Measurements from ENCODE around the gene PITX2. TPM values are rescaled to one million over a fixed set of nuclear protein-coding genes. Genes with fewer than 3 reads are reported as not detected.

Gene PITX2
- total RNA-seq, 1 experiment from 2014 or later = 8.5 TPM

DNA sequence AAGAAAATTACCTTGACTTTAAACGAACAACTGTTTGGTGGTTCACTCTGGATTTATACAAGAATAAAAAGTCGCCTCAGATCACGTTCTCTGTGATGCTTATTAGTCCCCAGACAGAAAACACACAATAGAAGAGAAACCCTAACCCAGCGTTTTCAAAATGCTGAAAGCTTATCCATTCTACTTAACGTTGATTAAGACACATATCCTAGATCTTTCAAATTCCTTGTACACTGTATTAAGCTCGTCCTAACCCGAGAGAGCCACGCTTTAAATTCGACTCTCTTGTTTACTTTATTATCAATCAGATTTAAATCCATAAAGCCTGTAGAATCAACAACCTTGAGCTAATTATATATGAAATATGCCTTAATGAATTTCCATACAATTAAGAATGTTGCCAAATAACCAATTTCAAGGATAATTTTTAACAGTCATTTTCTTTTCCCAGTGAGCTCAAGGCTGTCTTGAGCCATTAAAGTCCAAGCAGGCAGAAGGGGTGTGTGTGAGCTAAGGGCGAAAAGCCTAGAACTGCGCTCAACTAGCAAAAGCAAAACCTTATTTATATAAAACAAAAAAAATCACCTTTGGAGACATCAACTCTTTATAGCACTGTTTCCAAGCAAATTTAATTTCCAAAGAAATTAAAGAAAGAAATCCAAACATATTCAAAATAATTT lies 981 bp upstream of the PITX2 start:
- no peak overlapping the region for H2AFZ ChIP-seq (ENCODE audit: low read length)
- H3K27ac Mint-ChIP-seq = no peak overlapping the region

More for the DNA sequence above, 981 bp upstream of the PITX2 start:
- H2BK12ac ChIP-seq (ENCODE audit: insufficient read length, low read depth, low read length) = no peak overlapping the region
- H3K18ac ChIP-seq (ENCODE audit: insufficient read length, low read depth, low read length) = no peak overlapping the region
- no peak overlapping the region for H4K8ac ChIP-seq (replicated peaks; ENCODE audit: insufficient read length, low read depth, low read length)
- H3K4me1 Mint-ChIP-seq = peaks cover 56 to 82% of the 10 kb centered on the region in 2 experiments
- peaks cover 99% of the 10 kb centered on the region for H3K27me3 Mint-ChIP-seq (ENCODE audit: low read depth)
- H2BK5ac ChIP-seq (ENCODE audit: insufficient read length, low read length) = no peak overlapping the region
- H3K79me2 ChIP-seq (ENCODE audit: insufficient read depth, low read length) = no peaks in the 10 kb centered on the region
- no peaks in the 10 kb centered on the region for H3K79me1 ChIP-seq (ENCODE audit: insufficient read depth, low read depth, low read length, poor library complexity, severe bottlenecking)
- peaks cover 89% of the 10 kb centered on the region for H3K27me3 ChIP-seq (ENCODE audit: insufficient read depth, low read length)
- no peak overlapping the region for H4K91ac ChIP-seq (ENCODE audit: insufficient read length, low read depth, low read length)
- H3K14ac ChIP-seq (ENCODE audit: insufficient read depth, low read length) = no peak overlapping the region
- H3K4ac ChIP-seq (ENCODE audit: low read depth, low read length) = no peak overlapping the region
- no peaks in the 10 kb centered on the region; a peak in 2 of 7 replicates for H3K36me3 Mint-ChIP-seq (ENCODE audit: insufficient read depth in 1 of 3, low read depth in 3 of 3)
- H3K4me3 Mint-ChIP-seq = peak overlapping the region in 1 of 2 experiments; percentile 82; a peak in 2 of 5 replicates
- no peaks in the 10 kb centered on the region for H4K20me1 ChIP-seq (ENCODE audit: control insufficient read depth, insufficient read depth, insufficient read length)
- TF ChIP-seq, protein P1, sequence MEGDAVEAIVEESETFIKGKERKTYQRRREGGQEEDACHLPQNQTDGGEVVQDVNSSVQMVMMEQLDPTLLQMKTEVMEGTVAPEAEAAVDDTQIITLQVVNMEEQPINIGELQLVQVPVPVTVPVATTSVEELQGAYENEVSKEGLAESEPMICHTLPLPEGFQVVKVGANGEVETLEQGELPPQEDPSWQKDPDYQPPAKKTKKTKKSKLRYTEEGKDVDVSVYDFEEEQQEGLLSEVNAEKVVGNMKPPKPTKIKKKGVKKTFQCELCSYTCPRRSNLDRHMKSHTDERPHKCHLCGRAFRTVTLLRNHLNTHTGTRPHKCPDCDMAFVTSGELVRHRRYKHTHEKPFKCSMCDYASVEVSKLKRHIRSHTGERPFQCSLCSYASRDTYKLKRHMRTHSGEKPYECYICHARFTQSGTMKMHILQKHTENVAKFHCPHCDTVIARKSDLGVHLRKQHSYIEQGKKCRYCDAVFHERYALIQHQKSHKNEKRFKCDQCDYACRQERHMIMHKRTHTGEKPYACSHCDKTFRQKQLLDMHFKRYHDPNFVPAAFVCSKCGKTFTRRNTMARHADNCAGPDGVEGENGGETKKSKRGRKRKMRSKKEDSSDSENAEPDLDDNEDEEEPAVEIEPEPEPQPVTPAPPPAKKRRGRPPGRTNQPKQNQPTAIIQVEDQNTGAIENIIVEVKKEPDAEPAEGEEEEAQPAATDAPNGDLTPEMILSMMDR (conservative IDR thresholded peaks at IDR 0.05) = no peak
- H3K23ac ChIP-seq (ENCODE audit: insufficient read length, low read depth, low read length) = no peak overlapping the region
- no peaks in the 10 kb centered on the region for H3K9me3 ChIP-seq (ENCODE audit: control insufficient read depth, low read depth, low read length)
- no peak overlapping the region for H3K9ac ChIP-seq (ENCODE audit: extremely low read depth, insufficient read length, low read length)
- no peak for DNase-seq
- no peak overlapping the region for H4K5ac ChIP-seq (ENCODE audit: insufficient read length, low read depth, low read length)
- no peaks in the 10 kb centered on the region; the same call in 1 of the 2 replicates for H3K4me1 ChIP-seq (ENCODE audit: insufficient read depth, low read length)
- no peak overlapping the region for H2AK5ac ChIP-seq (ENCODE audit: insufficient read length, low read length)
- H3K4me2 ChIP-seq (ENCODE audit: insufficient read depth, insufficient read length, low read length) = no peak overlapping the region
- H3K9me3 Mint-ChIP-seq = peaks cover 0 to 10% of the 10 kb centered on the region in 2 experiments; a peak in 3 of 5 replicates
- no peak overlapping the region for H3K56ac ChIP-seq (ENCODE audit: insufficient read length, low read depth, low read length)
- H3K23me2 ChIP-seq (ENCODE audit: insufficient read length, low read depth, low read length, poor library complexity, severe bottlenecking) = peaks cover 28% of the 10 kb centered on the region
- no peak overlapping the region for H2BK15ac ChIP-seq (ENCODE audit: low read depth, low read length)
- no peak overlapping the region for H3T11ph ChIP-seq (ENCODE audit: low read length)
- no peak overlapping the region for H3K27ac ChIP-seq (ENCODE audit: insufficient read length, low read depth, low read length)
- no peak overlapping the region for H2BK20ac ChIP-seq (ENCODE audit: low read depth, low read length, poor library complexity, severe bottlenecking)
- no peak overlapping the region for H2BK120ac ChIP-seq (ENCODE audit: low read depth, low read length, poor library complexity, severe bottlenecking)
- no CpG with 5 or more reads among the region's 11 CpGs for WGBS (ENCODE audit: extremely low coverage, insufficient read length, low lambda C conversion rate)

Measured in H9 (cell line).